ENCODE results near the gene SRP9. TPM values are rescaled to one million over a fixed set of nuclear protein-coding genes. Genes with fewer than 3 reads are reported as not detected.
"Not testable (repeated sequence)": the region's sequence is repeated elsewhere in the genome, so short reads cannot be mapped to it uniquely, and the experiment has no call there.

SRP9 gene
- total and polyA plus RNA-seq, 2 donors: 310 to 362 TPM

GRCh38 chr1:225814381-225814780, 36.8 kb downstream of the SRP9 start:
- peaks cover 0 to 39% of the 10 kb centered on the region in 2 donors for H3K4me1 ChIP-seq (ENCODE audit: control insufficient read depth in 2 of 2, insufficient read depth in 2 of 2, low read length in 2 of 2)
- H3K9me3 ChIP-seq (ENCODE audit: control insufficient read depth in 2 of 2, insufficient read depth in 1 of 2, low read length in 1 of 2): no peaks in the 10 kb centered on the region
- H3K36me3 ChIP-seq (ENCODE audit: control insufficient read depth in 2 of 2, insufficient read depth in 2 of 2, low read length in 1 of 2): no peaks in the 10 kb centered on the region
- H3K27ac ChIP-seq (ENCODE audit: low read depth in 1 of 2, low read length in 1 of 2): no peak overlapping the region
- no peak overlapping the region for H3K4me3 ChIP-seq (ENCODE audit: low read length in 2 of 2)
- 94% methylated on average over 7 of the region's 7 CpGs for WGBS
- DNase-seq (ENCODE audit: low read depth in 6 of 9, low spot score in 9 of 9): no peak
- peaks cover 0 to 28% of the 10 kb centered on the region in 2 donors for H3K27me3 ChIP-seq (ENCODE audit: control insufficient read depth in 2 of 2, insufficient read depth in 1 of 2, low read length in 1 of 2)

- H3K4me3 ChIP-seq (ENCODE audit: low read length in 2 of 2); H3K9me3 ChIP-seq (ENCODE audit: control insufficient read depth in 2 of 2, insufficient read depth in 1 of 2, low read length in 1 of 2); DNase-seq (ENCODE audit: low read depth in 6 of 9, low spot score in 9 of 9); H3K27ac ChIP-seq (ENCODE audit: low read depth in 1 of 2, low read length in 1 of 2); H3K36me3 ChIP-seq (ENCODE audit: control insufficient read depth in 2 of 2, insufficient read depth in 2 of 2, low read length in 1 of 2): not testable (repeated sequence)
- 98% methylated on average over 7 of the region's 7 CpGs for WGBS
- Histone ChIP-seq H3K27me3 (ENCODE audit: control insufficient read depth in 2 of 2, insufficient read depth in 1 of 2, low read length in 1 of 2) (peaks cover 0 to 22% of the 10 kb centered on the region in 2 donors), H3K4me1 (ENCODE audit: control insufficient read depth in 2 of 2, insufficient read depth in 2 of 2, low read length in 2 of 2) (peaks cover 0 to 35% of the 10 kb centered on the region in 2 donors)
Observed at GRCh38 chr1:225815090-225815489, 37.5 kb downstream of the SRP9 start.

- DNase-seq (ENCODE audit: low read depth in 6 of 9, low spot score in 9 of 9): no peak
- WGBS: 93% methylated on average over 17 of the region's 17 CpGs
- H3K4me1 ChIP-seq (ENCODE audit: control insufficient read depth in 2 of 2, insufficient read depth in 2 of 2, low read length in 2 of 2): peaks cover 0 to 32% of the 10 kb centered on the region in 2 donors
- peaks cover 0 to 18% of the 10 kb centered on the region in 2 donors for H3K27me3 ChIP-seq (ENCODE audit: control insufficient read depth in 2 of 2, insufficient read depth in 1 of 2, low read length in 1 of 2)
- H3K9me3 ChIP-seq (ENCODE audit: control insufficient read depth in 2 of 2, insufficient read depth in 1 of 2, low read length in 1 of 2): no peaks in the 10 kb centered on the region
- no peak overlapping the region for H3K4me3 ChIP-seq (ENCODE audit: low read length in 2 of 2)
- no peak overlapping the region for H3K27ac ChIP-seq (ENCODE audit: low read depth in 1 of 2, low read length in 1 of 2)
- no peaks in the 10 kb centered on the region for H3K36me3 ChIP-seq (ENCODE audit: control insufficient read depth in 2 of 2, insufficient read depth in 2 of 2, low read length in 1 of 2)
Observed at GRCh38 chr1:225815526-225816178, 38.0 kb downstream of the SRP9 start.

GRCh38 chr1:225816643-225817538, 39.3 kb downstream of the SRP9 start:
- H3K27me3 ChIP-seq (ENCODE audit: control insufficient read depth in 2 of 2, insufficient read depth in 1 of 2, low read length in 1 of 2): peaks cover 0 to 5% of the 10 kb centered on the region in 2 donors
- H3K9me3 ChIP-seq (ENCODE audit: control insufficient read depth in 2 of 2, insufficient read depth in 1 of 2, low read length in 1 of 2): no peaks in the 10 kb centered on the region
- no peak overlapping the region for H3K4me3 ChIP-seq (ENCODE audit: low read length in 2 of 2)
- H3K36me3 ChIP-seq (ENCODE audit: control insufficient read depth in 2 of 2, insufficient read depth in 2 of 2, low read length in 1 of 2): no peaks in the 10 kb centered on the region
- DNase-seq (ENCODE audit: low read depth in 6 of 9, low spot score in 9 of 9): no peak
- peak overlapping the region; percentile 31 to 60 for H3K27ac ChIP-seq (ENCODE audit: low read depth in 1 of 2, low read length in 1 of 2)
- H3K4me1 ChIP-seq (ENCODE audit: control insufficient read depth in 2 of 2, insufficient read depth in 2 of 2, low read length in 2 of 2): peaks cover 0 to 23% of the 10 kb centered on the region in 2 donors
- WGBS: 95% methylated on average over 17 of the region's 17 CpGs

- no peaks in the 10 kb centered on the region for H3K36me3 ChIP-seq (ENCODE audit: control insufficient read depth in 2 of 2, insufficient read depth in 2 of 2, low read length in 1 of 2)
- H3K27ac ChIP-seq (ENCODE audit: low read depth in 1 of 2, low read length in 1 of 2): peak overlapping the region in 1 of 2 donors; percentile 60
- H3K4me3 ChIP-seq (ENCODE audit: low read length in 2 of 2): no peak overlapping the region
- H3K9me3 ChIP-seq (ENCODE audit: control insufficient read depth in 2 of 2, insufficient read depth in 1 of 2, low read length in 1 of 2): no peaks in the 10 kb centered on the region
- H3K27me3 ChIP-seq (ENCODE audit: control insufficient read depth in 2 of 2, insufficient read depth in 1 of 2, low read length in 1 of 2): no peaks in the 10 kb centered on the region
- 54% methylated on average over 8 of the region's 8 CpGs for WGBS
- H3K4me1 ChIP-seq (ENCODE audit: control insufficient read depth in 2 of 2, insufficient read depth in 2 of 2, low read length in 2 of 2): peaks cover 0 to 21% of the 10 kb centered on the region in 2 donors
- DNase-seq (ENCODE audit: low read depth in 6 of 9, low spot score in 9 of 9): peak in 1 of 9 donors; percentile 32
Observed at GRCh38 chr1:225817611-225818061, 40.0 kb downstream of the SRP9 start.

- no peaks in the 10 kb centered on the region for H3K27me3 ChIP-seq (ENCODE audit: control insufficient read depth in 2 of 2, insufficient read depth in 1 of 2, low read length in 1 of 2)
- no peak overlapping the region for H3K4me3 ChIP-seq (ENCODE audit: low read length in 2 of 2)
- WGBS: 82% methylated on average over 7 of the region's 7 CpGs
Observed at GRCh38 chr1:225818229-225818628, 40.6 kb downstream of the SRP9 start.

GRCh38 chr1:225819346-225820192, 41.9 kb downstream of the SRP9 start:
- no peaks in the 10 kb centered on the region for H3K27me3 ChIP-seq (ENCODE audit: control insufficient read depth in 2 of 2, insufficient read depth in 1 of 2, low read length in 1 of 2)
- WGBS: 98% methylated on average over 12 of the region's 12 CpGs
- no peaks in the 10 kb centered on the region for H3K36me3 ChIP-seq (ENCODE audit: control insufficient read depth in 2 of 2, insufficient read depth in 2 of 2, low read length in 1 of 2)
- no peak for DNase-seq (ENCODE audit: low read depth in 6 of 9, low spot score in 9 of 9)
- no peak overlapping the region for H3K27ac ChIP-seq (ENCODE audit: low read depth in 1 of 2, low read length in 1 of 2)
- no peaks in the 10 kb centered on the region for H3K9me3 ChIP-seq (ENCODE audit: control insufficient read depth in 2 of 2, insufficient read depth in 1 of 2, low read length in 1 of 2)
- peaks cover 0 to 13% of the 10 kb centered on the region in 2 donors for H3K4me1 ChIP-seq (ENCODE audit: control insufficient read depth in 2 of 2, insufficient read depth in 2 of 2, low read length in 2 of 2)
- no peak overlapping the region for H3K4me3 ChIP-seq (ENCODE audit: low read length in 2 of 2)

More at GRCh38 chr1:225818229-225818628, 40.6 kb downstream of the SRP9 start:
- no peak overlapping the region for H3K27ac ChIP-seq (ENCODE audit: low read depth in 1 of 2, low read length in 1 of 2)
- H3K4me1 ChIP-seq (ENCODE audit: control insufficient read depth in 2 of 2, insufficient read depth in 2 of 2, low read length in 2 of 2): peaks cover 0 to 17% of the 10 kb centered on the region in 2 donors
- no peak for DNase-seq (ENCODE audit: low read depth in 6 of 9, low spot score in 9 of 9)
- no peaks in the 10 kb centered on the region for H3K9me3 ChIP-seq (ENCODE audit: control insufficient read depth in 2 of 2, insufficient read depth in 1 of 2, low read length in 1 of 2)
- H3K36me3 ChIP-seq (ENCODE audit: control insufficient read depth in 2 of 2, insufficient read depth in 2 of 2, low read length in 1 of 2): no peaks in the 10 kb centered on the region

GRCh38 chr1:225820522-225821120, 43.0 kb downstream of the SRP9 start:
- no peak overlapping the region for H3K27ac ChIP-seq (ENCODE audit: low read depth in 1 of 2, low read length in 1 of 2)

More at GRCh38 chr1:225820522-225821120, 43.0 kb downstream of the SRP9 start:
- no peak for DNase-seq (ENCODE audit: low read depth in 6 of 9, low spot score in 9 of 9)
- Histone ChIP-seq H3K36me3 (ENCODE audit: control insufficient read depth in 2 of 2, insufficient read depth in 2 of 2, low read length in 1 of 2) (no peaks in the 10 kb centered on the region), H3K4me3 (ENCODE audit: low read length in 2 of 2) (no peak overlapping the region), H3K9me3 (ENCODE audit: control insufficient read depth in 2 of 2, insufficient read depth in 1 of 2, low read length in 1 of 2) (no peaks in the 10 kb centered on the region), H3K27me3 (ENCODE audit: control insufficient read depth in 2 of 2, insufficient read depth in 1 of 2, low read length in 1 of 2) (no peaks in the 10 kb centered on the region), H3K4me1 (ENCODE audit: control insufficient read depth in 2 of 2, insufficient read depth in 2 of 2, low read length in 2 of 2) (peaks cover 0 to 18% of the 10 kb centered on the region in 2 donors)
- 97% methylated on average over 5 of the region's 5 CpGs for WGBS

Data from thymus (tissue), 11 donors.